Heart left ventricle (tissue), 16 donors: Measurements from ENCODE around the gene FUT8. TPM values are rescaled to one million over a fixed set of nuclear protein-coding genes. Genes with fewer than 3 reads are reported as not detected.
"Not testable (repeated sequence)": the region's sequence is repeated elsewhere in the genome, so short reads cannot be mapped to it uniquely, and the experiment has no call there.

Experiments used
- ATAC-seq, 4 donors: fragments of 200-7000 bp; cut with Tn5 transposase; one replicate each; pipeline ENCODE4 v1.9.1; 2020 to 2022; ENCODE audit warnings: moderate library complexity in 4 of 4, mild to moderate bottlenecking in 3 of 4, moderate number of reproducible peaks in 1 of 4
- DNase-seq, 5 donors: peaks; one replicate each; pipeline ENCODE4 v3.0.0-alpha.2; 2020
- H3K27ac ChIP-seq, 12 donors: fragments of 200-600 bp; sonication (generic) in 4 of 12; one replicate each; pipeline versions ENCODE4 v1.5.0 to v1.8.0; 2016 to 2022; ENCODE audit warnings: mild to moderate bottlenecking in 2 of 12
- H3K27me3 ChIP-seq, 9 donors: fragments of 200-600 bp; sonication (generic) in 2 of 9; one replicate each; pipeline versions ENCODE4 v1.5.1 to v1.8.0; 2016 to 2022; ENCODE audit warnings: mild to moderate bottlenecking in 3 of 9
- H3K36me3 ChIP-seq, 9 donors: fragments of 200-600 bp; sonication (generic) in 2 of 9; one replicate each; pipeline versions ENCODE4 v1.5.0 to v1.8.0; 2018 to 2022; ENCODE audit warnings: mild to moderate bottlenecking in 2 of 9
- H3K4me1 ChIP-seq, 12 donors: fragments of 200-600 bp; sonication (generic) in 4 of 12; one replicate each; pipeline versions ENCODE4 v1.5.0 to v1.8.0; 2016 to 2022; ENCODE audit warnings: mild to moderate bottlenecking in 3 of 12
- H3K4me3 ChIP-seq, 12 donors: fragments of 200-600 bp; sonication (generic) in 4 of 12; one replicate each; pipeline versions ENCODE4 v1.5.0 to v1.8.0; 2017 to 2022; ENCODE audit warnings: mild to moderate bottlenecking in 9 of 12, moderate library complexity in 4 of 12
- H3K9me3 ChIP-seq, 12 donors: fragments of 200-600 bp; sonication (generic) in 4 of 12; one replicate each; pipeline versions ENCODE4 v1.5.0 to v1.8.0; 2016 to 2022; ENCODE audit warnings: mild to moderate bottlenecking in 1 of 12
- POLR2A ChIP-seq, 2 donors: fragments of 450-650 bp; IDR thresholded peaks; one replicate each; pipeline ENCODE4 v1.6.1; 2017; ENCODE audit warnings: antibody characterized with exemption in 2 of 2, mild to moderate bottlenecking in 2 of 2, moderate library complexity in 2 of 2
- WGBS, 4 donors: extraction: QIAGEN DNeasy Blood & Tissue Kit in 2 of 4; methylation state at CpG; one replicate each; pipeline versions ENCODE4 v1.1.5 to v1.1.7; 2013 to 2018; 5-methylcytosine and 5-hydroxymethylcytosine counted together
- intact Hi-C, 10 donors: fragments of 100-400 bp; cut with DNase I; formaldehyde crosslinking; loops; one replicate each; pipeline versions ENCODE4 v1.11.1 to v1.14.2; 2022
- polyA plus RNA-seq, 2 donors: library from polyadenylated mRNA; stranded (reverse); fragments of 200-250 nt; gene quantifications; one replicate each; pipeline ENCODE4 v1.2.3, GENCODE V29; 2013
- total RNA-seq, 9 donors: library from RNA; depleted of rRNA in 2 of 9; stranded (reverse); fragments of >200 nt in 2 of 9; fragmentation: NEBNext Ultra II Directional in 3 of 9; extraction: Animal tissue kit (Norgen Biotek cat#: 25700) in 3 of 9; gene quantifications; one replicate each; pipeline versions ENCODE4 v1.1.0 to v1.2.4, GENCODE V29; 2016 to 2023
- TF ChIP-seq, protein P1 (sequence below), 12 donors: fragments of 200-600 bp; sonication (generic) in 4 of 12; IDR thresholded peaks; one replicate each; pipeline versions ENCODE4 v1.5.0 to v1.8.0; 2018 to 2022; ENCODE audit warnings: antibody characterized with exemption in 12 of 12, mild to moderate bottlenecking in 5 of 12
- donor health status: ischemic (EF 13 %, LVEDD 7.1; RV severe dilation, severe dysfunction).
- donor health status: healthy with polysubstance abuse.
- donor health status: DM: no; HTN: yes; CAD: no.
- donor health status: DM: no; HTN: no; CAD: no.
- donor health status: ischemic (EF 25% LVEDD 6.9; RV normal size, moderate dysfunction).
- donor health status: ischemic (EF 25% LVEDD 5.7; RV mildly dilated, moderate dysfunction).
- donor health status: healthy.
- donor health status: DM: yes; HTN: yes; CAD: no.
- donor health status: ischemic (EF 35%, LVEDD 5.7; RV mildly dilated, moderate dysfunction).
- donor health status: nonischemic (EF 11% LVEDD 7.7; RV severe dilation, severe dysfunction).
- donor health status: DM: yes; HTN: yes; CAD: no.
- donor health status: PGD.
- donor health status: ischemic (EF 29% LVEDD 5.4; RV normal size, mild dysfunction).
- donor health status: nonischemic (EF 23%, LVEDD 6.1; RV moderate dilation, normal function).

FUT8 gene
- total and polyA plus RNA-seq, 11 donors, result 2.8 to 17.3 (median 11.2) TPM

DNA sequence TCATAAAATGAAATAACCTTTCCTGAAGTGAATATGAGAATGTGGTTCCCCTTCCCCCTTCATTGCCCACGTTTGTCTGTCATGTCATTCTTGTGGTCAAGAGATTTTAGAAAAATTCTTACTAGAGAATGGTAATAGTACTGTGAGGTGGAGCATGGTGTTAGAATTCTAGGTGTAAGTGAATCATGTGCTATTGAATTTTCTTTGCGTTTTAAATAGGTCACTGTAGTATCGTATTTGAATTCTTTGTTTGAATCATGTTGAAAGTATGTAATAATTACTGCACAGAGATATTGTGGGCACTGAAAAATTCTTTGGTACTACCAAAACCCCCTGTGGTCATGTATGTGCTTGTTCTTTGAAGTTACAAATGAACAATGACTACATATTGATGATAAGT is 49.9 kb downstream of the FUT8 start:
- H3K36me3 ChIP-seq, result peaks cover 0 to 27% (median 0%) of the 10 kb centered on the region in 9 donors
- 84 to 91% (median 87%) methylated on average over 3 of the region's 3 CpGs for WGBS, 4 donors
- H3K9me3 ChIP-seq, result peaks cover 0 to 5% (median 0%) of the 10 kb centered on the region in 12 donors
- DNase-seq (no peak), ATAC-seq (no peak)
- H3K4me1 ChIP-seq, result peaks cover 0 to 5% (median 0%) of the 10 kb centered on the region in 12 donors
- no peaks in the 10 kb centered on the region for H3K27me3 ChIP-seq
- TF ChIP-seq POLR2A (IDR thresholded peaks at IDR 0.05), result no peak
- TF ChIP-seq, protein P1, sequence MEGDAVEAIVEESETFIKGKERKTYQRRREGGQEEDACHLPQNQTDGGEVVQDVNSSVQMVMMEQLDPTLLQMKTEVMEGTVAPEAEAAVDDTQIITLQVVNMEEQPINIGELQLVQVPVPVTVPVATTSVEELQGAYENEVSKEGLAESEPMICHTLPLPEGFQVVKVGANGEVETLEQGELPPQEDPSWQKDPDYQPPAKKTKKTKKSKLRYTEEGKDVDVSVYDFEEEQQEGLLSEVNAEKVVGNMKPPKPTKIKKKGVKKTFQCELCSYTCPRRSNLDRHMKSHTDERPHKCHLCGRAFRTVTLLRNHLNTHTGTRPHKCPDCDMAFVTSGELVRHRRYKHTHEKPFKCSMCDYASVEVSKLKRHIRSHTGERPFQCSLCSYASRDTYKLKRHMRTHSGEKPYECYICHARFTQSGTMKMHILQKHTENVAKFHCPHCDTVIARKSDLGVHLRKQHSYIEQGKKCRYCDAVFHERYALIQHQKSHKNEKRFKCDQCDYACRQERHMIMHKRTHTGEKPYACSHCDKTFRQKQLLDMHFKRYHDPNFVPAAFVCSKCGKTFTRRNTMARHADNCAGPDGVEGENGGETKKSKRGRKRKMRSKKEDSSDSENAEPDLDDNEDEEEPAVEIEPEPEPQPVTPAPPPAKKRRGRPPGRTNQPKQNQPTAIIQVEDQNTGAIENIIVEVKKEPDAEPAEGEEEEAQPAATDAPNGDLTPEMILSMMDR (IDR thresholded peaks at IDR 0.05), result no peak
- no peak overlapping the region for H3K4me3 ChIP-seq
- no peak overlapping the region for H3K27ac ChIP-seq
- intact Hi-C loops, result no loop called here

DNA sequence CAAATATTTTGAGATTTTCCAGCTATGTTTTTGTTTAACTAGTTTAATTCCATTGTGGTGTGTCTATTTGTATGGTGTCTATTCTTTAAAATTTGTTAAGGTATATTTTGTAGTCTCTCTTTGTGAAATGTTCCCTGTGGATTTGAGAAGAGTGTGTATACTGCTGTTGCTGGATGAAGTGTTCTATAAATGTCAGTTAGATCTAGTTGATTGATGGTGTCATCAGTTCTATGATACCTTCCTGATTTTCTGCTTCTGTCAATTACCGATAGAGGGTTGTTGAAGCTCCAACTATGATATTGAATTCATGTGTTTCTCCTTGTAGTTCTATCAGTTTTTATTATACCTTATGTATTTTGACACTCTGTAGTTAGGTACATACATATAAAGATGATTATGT is 53.1 kb downstream of the FUT8 start:
- no peaks in the 10 kb centered on the region for H3K9me3 ChIP-seq
- H3K4me1 ChIP-seq, result peaks cover 0 to 5% (median 0%) of the 10 kb centered on the region in 12 donors
- H3K27me3 ChIP-seq, result no peaks in the 10 kb centered on the region
- H3K27ac ChIP-seq, result no peak overlapping the region
- 93 to 100% (median 97%) methylated on average over 1 of the region's 1 CpG for WGBS, 4 donors
- no peaks in the 10 kb centered on the region for H3K36me3 ChIP-seq
- H3K4me3 ChIP-seq, result no peak overlapping the region
- no peak for ATAC-seq
- intact Hi-C loops, result no loop called here
- TF ChIP-seq, protein P1 (IDR thresholded peaks at IDR 0.05), result no peak
- no peak for TF ChIP-seq POLR2A (IDR thresholded peaks at IDR 0.05)
- DNase-seq, result no peak

DNA sequence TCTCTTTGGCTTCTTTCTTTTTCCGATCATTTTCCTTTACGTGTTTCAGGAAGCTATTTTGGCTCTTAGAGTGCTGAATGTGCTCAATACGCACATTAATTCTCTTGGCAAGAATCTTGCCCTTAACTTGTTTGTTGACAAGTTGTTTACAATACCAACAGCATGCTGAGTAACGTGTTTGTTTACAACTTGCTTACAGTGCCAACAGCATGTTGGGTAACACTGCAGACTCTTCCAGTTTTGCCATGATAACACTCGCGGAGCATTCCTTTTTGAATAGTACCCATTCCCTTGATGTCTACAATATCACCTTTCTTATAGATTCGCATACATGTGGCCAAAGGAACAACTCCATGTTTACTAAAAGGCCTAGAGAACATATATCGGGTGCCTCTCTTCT is 55.4 kb downstream of the FUT8 start:
- intact Hi-C loops, result not testable (repeated sequence)

DNA sequence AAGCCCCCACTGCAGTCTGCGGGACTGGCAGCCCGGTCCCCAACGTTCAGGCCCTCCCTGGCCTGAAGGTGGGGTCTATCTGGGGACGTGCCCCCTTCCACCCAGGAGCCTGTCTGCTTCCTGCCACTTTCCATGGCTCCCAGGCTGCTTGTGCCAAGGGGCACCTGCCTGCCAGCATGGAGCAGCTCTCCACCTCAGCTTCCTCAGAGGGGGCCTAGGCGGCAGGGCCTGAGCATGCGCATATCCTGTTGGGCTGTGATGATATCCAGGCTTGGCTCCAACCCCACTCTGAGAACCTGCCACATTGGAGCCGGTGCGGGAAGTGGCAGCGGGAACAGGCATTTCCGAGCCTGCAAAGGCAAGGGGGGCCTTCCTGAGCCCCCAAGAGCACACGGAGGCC is 57.4 kb downstream of the FUT8 start:
- Histone ChIP-seq H3K4me1 (peaks cover 0 to 4% (median 0%) of the 10 kb centered on the region in 12 donors), H3K36me3 (no peaks in the 10 kb centered on the region), H3K9me3 (no peaks in the 10 kb centered on the region), H3K27ac (no peak overlapping the region), H3K4me3 (no peak overlapping the region), H3K27me3 (no peaks in the 10 kb centered on the region)
- ATAC-seq, result peak in 1 of 4 donors; percentile 15
- no peak for TF ChIP-seq POLR2A (IDR thresholded peaks at IDR 0.05)
- TF ChIP-seq, protein P1 (IDR thresholded peaks at IDR 0.05), result no peak
- intact Hi-C loops, result loop anchor here in 1 of 10 donors (5.0 kb wide), 1 partner anchor 33 kb away; no protein-coding TSS in a partner anchor
- DNase-seq, result no peak
- WGBS, 4 donors, result 75 to 85% (median 78%) methylated on average over 1 to 11 of the region's 11 CpGs

More for the DNA sequence above, 55.4 kb downstream of the FUT8 start:
- H3K36me3 ChIP-seq, H3K27ac ChIP-seq, ATAC-seq, DNase-seq, H3K4me1 ChIP-seq, H3K4me3 ChIP-seq, H3K9me3 ChIP-seq, H3K27me3 ChIP-seq: not testable (repeated sequence)
- WGBS, 4 donors, result 93 to 96% (median 94%) methylated on average over 8 of the region's 8 CpGs

DNA sequence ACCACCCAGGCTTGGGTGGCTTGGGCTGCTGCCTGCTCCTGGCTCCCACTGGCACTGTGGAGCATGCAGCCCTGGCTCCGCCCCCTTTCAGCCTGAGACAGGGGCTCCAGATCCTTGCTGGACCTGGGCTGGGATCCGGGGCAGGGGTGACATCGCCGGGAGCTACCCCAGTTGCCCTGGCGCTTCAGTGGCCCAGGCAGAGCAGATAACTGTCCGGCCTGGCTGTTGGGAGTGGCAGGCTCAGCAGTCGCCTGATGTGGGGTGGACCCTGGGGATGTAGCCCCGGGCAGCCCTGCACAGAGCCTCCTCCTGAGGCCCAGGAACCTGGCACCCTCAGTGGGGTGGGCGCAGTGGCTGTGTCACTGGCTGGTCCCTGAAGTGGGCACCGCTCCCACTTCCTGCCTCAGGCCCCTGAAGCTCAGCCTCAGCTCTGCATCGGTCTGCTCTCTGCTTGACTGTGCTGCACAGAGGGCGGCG is 57.9 kb downstream of the FUT8 start:
- Histone ChIP-seq H3K27ac (no peak overlapping the region), H3K4me1 (peaks cover 0 to 4% (median 0%) of the 10 kb centered on the region in 12 donors), H3K36me3 (no peaks in the 10 kb centered on the region), H3K27me3 (no peaks in the 10 kb centered on the region), H3K4me3 (no peak overlapping the region), H3K9me3 (no peaks in the 10 kb centered on the region)
- 89 to 97% (median 91%) methylated on average over 4 to 13 of the region's 13 CpGs for WGBS, 4 donors
- TF ChIP-seq, protein P1 (IDR thresholded peaks at IDR 0.05), result no peak
- TF ChIP-seq POLR2A (IDR thresholded peaks at IDR 0.05), result no peak
- intact Hi-C loops, result loop anchor here in 1 of 10 donors (5.0 kb wide), 1 partner anchor 33 kb away; no protein-coding TSS in a partner anchor
- ATAC-seq (peak in 1 of 4 donors; percentile 36), DNase-seq (no peak)
